ENCODE results near the gene RNF208. TPM values are rescaled to one million over a fixed set of nuclear protein-coding genes. Genes with fewer than 3 reads are reported as not detected.

The RNF208 gene
- total and polyA plus RNA-seq, 2 of the 4 experiments (the other 2 are of a cell fraction): 1.2 TPM; not detected in 1

DNA sequence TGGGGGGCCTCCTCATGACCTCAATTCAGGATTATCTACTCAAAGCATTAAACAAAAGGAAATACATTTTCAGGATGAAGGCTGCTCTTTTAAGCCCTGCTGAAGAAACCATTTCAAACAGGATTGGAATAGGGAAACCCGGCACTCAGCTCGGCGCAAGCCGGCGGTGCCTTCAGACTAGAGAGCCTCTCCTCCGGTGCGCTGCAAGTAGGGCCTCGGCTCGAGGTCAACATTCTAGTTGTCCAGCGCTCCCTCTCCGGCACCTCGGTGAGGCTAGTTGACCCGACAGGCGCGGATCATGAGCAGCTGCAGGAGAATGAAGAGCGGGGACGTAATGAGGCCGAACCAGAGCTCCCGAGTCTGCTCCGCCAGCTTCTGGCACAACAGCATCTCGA, 17.3 kb downstream of the RNF208 start:
- no peak overlapping the region for H3K18ac ChIP-seq (ENCODE audit: low read depth, low read length)
- H3K4me3 ChIP-seq (ENCODE audit: insufficient read depth, low read depth, low read length): peak overlapping the region; percentile 93
- BruUV-seq (replicated peaks): no TSS peak
- intact Hi-C loops (cut with micrococcal nuclease): no loop called here
- peak overlapping the region; percentile 57; the same call in 1 of the 2 replicates for H3K27ac ChIP-seq (ENCODE audit: insufficient read depth, low read length)
- no peak overlapping the region for H2BK120ac ChIP-seq (ENCODE audit: low read depth, low read length)
- peak overlapping the region; percentile 85 for H3K9ac ChIP-seq (ENCODE audit: low read depth, low read length)
- H2AK5ac ChIP-seq (ENCODE audit: low read depth, low read length): peak overlapping the region; percentile 90
- peak overlapping the region; percentile 92 to 98 for H4K8ac ChIP-seq (ENCODE audit: low read depth in 2 of 2, low read length in 2 of 2)
- H4K5ac ChIP-seq (ENCODE audit: low read depth, low read length): no peak overlapping the region
- TF ChIP-seq MAZ (IDR thresholded peaks at IDR 0.05; ENCODE audit: borderline replicate concordance, low read depth, low read length) (no peak), RFX5 (IDR thresholded peaks at IDR 0.05; ENCODE audit: low read depth, low read length) (no peak), SMC3 (IDR thresholded peaks at IDR 0.05; ENCODE audit: low read depth, low read length) (no peak), RCOR1 (IDR thresholded peaks at IDR 0.05; ENCODE audit: insufficient replicate concordance, low read length) (no peak), CEBPB (IDR thresholded peaks at IDR 0.05; ENCODE audit: low read depth, low read length) (no peak), CTCF (conservative IDR thresholded peaks at IDR 0.05; ENCODE audit: low read depth, low read length) (no peak), FOS (IDR thresholded peaks at IDR 0.05; ENCODE audit: low read depth, low read length) (no peak), RAD21 (IDR thresholded peaks at IDR 0.05; ENCODE audit: low read length) (no peak), USF2 (IDR thresholded peaks at IDR 0.05; ENCODE audit: low read depth, low read length) (no peak), POLR2A (IDR thresholded peaks at IDR 0.05; ENCODE audit: low read depth, low read length) (no peak)
- TF ChIP-seq, protein P1, sequence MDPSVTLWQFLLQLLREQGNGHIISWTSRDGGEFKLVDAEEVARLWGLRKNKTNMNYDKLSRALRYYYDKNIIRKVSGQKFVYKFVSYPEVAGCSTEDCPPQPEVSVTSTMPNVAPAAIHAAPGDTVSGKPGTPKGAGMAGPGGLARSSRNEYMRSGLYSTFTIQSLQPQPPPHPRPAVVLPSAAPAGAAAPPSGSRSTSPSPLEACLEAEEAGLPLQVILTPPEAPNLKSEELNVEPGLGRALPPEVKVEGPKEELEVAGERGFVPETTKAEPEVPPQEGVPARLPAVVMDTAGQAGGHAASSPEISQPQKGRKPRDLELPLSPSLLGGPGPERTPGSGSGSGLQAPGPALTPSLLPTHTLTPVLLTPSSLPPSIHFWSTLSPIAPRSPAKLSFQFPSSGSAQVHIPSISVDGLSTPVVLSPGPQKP (IDR thresholded peaks at IDR 0.05; ENCODE audit: borderline replicate concordance, low read depth, low read length): no peak
- H2BK5ac ChIP-seq (ENCODE audit: low read depth, low read length, poor library complexity, severe bottlenecking): no peak overlapping the region
- H3K4ac ChIP-seq (ENCODE audit: low read depth, low read length): peak overlapping the region; percentile 89
- ChIA-PET CTCF (no interaction called here), POLR2A (ENCODE audit: unreplicated experiment) (interaction anchor here (0.6 kb wide), 1 partner anchor 75 kb away, joined by 4 read pairs; no protein-coding TSS in a partner anchor)
- H3K14ac ChIP-seq (replicated peaks; ENCODE audit: low read depth, low read length): peak overlapping the region; percentile 66
- H2BK15ac ChIP-seq (ENCODE audit: low read depth, low read length): no peak overlapping the region
- H2AK9ac ChIP-seq (replicated peaks; ENCODE audit: low read depth, low read length, poor library complexity): peak overlapping the region; percentile 97
- peak overlapping the region; percentile 97 for H2AFZ ChIP-seq (replicated peaks; ENCODE audit: low read length, poor library complexity)
- ATAC-seq (ENCODE audit: low read depth) (no peak), DNase-seq (no peak)
- peaks cover 8% of the 10 kb centered on the region for H3K36me3 ChIP-seq (ENCODE audit: control insufficient read depth, insufficient read depth, low read length)
- peak overlapping the region; percentile 91 for H3K4me2 ChIP-seq (ENCODE audit: low read depth, low read length)
- H3K56ac ChIP-seq (ENCODE audit: extremely low read depth, insufficient read depth, low read length): peak overlapping the region; percentile 19; the same call in 1 of the 2 replicates
- H3K79me1 ChIP-seq (ENCODE audit: low read depth in 1 of 2, low read length in 2 of 2): peaks cover 45 to 64% of the 10 kb centered on the region in 2 experiments
- H3K9me3 ChIP-seq (ENCODE audit: control insufficient read depth, insufficient read depth, low read length): no peaks in the 10 kb centered on the region
- in situ Hi-C loops (cut with MboI; ENCODE audit: low sequenced_read_pairs): no loop called here
- peak overlapping the region; percentile 98 for H3K23ac ChIP-seq (ENCODE audit: low read depth, low read length)
- H2BK20ac ChIP-seq (ENCODE audit: low read depth, low read length): no peak overlapping the region
- 0 out of 2 replicates have a peak, but pooled peaks cover 2% of the 10 kb centered on the region for H3K9me1 ChIP-seq (ENCODE audit: insufficient read depth, low read length)
- no peaks in the 10 kb centered on the region for H3K27me3 ChIP-seq (ENCODE audit: control insufficient read depth, insufficient read depth, low read length)
- peaks cover 9% of the 10 kb centered on the region for H4K20me1 ChIP-seq (ENCODE audit: insufficient read depth, low read length)
- peak overlapping the region; percentile 75; the same call in 1 of the 2 replicates for H4K91ac ChIP-seq (ENCODE audit: insufficient read depth, low read depth, low read length)
- H3K4me1 ChIP-seq (ENCODE audit: control insufficient read depth, insufficient read depth, low read length): peaks cover 10% of the 10 kb centered on the region
- dilution Hi-C loops (cut with HindIII; ENCODE audit: low sequenced_read_pairs, unreplicated experiment): no loop called here
- WGBS, 2 experiments (ENCODE audit: extremely low coverage in 2 of 2, insufficient read length in 1 of 2): 33% methylated on average over 9 of the region's 21 CpGs; no CpG with 5 or more reads in 1 of the 2 experiments
